DMS153 treated with DMSO at 0.1 percent for 48 hours (cell line): ENCODE results near the gene PXMP4.

Source experiments
- DNase-seq: peaks from one replicate; lab custom pipeline; 2025; ENCODE audit not compliant: unreplicated experiment; lab: John Stamatoyannopoulos, UW

The PXMP4 gene

DNA sequence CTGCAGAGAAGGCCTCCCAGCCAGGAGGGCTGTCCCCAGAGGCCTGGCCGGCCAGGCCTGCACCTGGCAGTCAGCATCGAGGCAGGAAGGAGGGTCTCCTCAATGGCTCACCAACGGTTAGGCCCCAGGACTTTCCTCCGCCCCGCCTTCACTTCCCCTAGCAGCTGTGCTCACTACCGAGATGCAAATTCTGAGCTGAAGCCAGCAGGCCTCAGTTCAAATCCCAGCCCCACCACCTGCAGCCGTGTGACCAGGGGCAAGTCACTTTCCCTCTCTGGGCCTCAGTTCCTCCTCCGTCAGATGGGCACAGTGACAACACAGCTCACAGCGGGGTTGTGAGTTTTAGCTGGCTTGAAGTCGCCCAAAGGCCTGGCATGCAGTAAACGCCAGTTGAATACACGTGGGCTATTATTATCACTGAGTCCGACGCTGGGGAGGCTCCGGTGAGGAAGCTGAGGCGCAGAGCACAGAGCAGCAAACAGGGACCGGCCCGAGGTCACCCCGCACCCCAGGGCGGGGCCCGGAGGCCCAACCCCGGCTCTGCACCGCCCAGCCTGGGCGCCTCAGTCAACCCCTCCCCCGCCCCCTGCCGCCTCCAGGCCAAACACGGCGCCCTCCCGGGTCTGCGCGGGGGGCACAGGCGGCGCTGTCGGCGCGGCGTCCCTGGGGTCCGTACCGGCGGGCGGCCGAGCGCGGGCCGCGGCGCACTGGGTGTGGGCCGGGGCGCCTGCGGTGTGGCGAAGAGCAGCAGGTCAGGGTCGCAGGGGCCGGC, 34.6 kb downstream of the PXMP4 start:
- peak; percentile 26 for DNase-seq

DNA sequence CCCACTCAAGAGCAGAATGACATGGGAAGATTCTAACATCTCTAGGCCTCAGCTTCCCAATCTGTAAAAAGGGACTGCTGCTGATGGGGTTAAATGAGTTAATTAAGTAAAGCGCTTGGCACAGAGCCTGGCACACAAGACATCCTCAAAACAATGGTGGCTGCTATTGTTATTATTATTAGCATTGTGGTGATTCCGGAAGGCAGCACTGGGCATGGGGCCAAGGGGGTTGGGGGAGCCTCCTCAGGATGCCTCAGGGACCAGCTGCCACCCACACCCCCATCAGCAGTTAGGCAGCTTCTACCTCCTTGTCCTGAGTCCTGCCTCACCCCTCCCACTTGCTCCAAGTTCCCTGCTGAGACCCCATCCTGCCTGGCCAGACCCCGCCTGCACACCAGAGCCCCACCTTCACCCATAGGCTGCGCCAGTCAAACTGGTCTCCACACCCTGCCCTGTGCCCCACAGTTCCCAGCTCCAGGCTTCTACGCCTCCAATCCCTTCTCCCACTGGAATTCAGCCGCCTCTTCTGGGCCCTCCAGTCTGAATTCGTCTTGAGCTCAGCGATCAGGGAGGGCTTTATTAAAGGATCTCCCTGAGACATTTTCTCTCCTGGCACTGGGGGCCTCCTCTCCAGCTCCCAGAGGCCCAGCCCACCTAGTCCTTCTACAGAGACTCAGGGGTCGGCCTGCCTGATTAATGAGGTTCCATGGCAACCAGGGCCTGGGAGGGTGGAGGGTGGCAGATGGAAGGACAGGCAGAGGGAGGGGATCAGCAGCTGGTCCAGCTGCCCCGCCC, 35.4 kb downstream of the PXMP4 start:
- DNase-seq = peak; percentile 40

DNA sequence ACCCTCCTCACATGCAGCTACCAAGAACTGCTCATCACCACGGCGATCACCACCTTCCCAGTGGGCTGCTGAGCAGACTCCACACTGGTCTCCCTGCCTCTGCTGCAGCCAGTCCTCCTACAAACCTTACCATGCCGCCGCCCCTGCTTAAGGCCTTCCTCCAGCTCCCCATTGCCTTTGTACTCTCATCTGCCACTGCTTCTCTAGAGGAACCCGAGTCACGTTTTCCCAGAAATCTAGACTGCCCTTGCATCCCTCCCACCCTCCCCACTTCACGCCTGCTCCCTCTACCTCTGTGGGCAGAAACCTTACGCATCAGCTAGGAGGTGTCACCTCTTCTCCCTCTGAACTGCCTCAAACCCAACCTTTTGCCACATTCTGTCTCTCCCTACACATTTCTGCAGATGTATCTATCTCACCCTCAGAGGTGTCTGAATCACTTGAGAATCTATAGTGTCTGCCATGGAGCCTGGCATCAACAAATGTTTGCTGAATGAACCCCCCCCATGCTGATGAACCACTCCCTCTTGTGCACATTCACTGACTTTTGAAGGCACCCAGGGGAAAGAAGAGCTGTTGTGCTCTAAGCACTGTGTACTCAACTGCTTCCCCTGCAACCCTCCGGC, 38.3 kb downstream of the PXMP4 start:
- no peak for DNase-seq

DNA sequence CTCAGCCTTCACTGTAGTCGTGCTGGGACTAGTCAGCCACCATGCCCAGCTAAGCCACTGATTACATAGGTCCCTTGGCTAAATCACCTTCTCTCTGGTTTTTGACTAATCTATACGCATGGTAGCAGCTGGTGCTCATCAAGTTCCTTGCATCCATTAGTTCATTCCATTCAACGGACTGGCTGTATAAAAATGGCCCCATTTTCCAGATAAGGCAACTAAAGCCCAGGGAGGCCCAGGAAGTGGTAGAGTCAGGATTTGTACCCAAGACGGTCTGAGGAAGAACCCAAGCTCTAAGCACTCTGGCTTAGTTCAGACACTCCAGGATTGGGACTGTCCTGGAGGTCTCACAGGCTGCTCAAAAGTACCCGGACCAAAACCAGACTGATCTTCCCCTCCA, 38.8 kb downstream of the PXMP4 start:
- no peak for DNase-seq

DNA sequence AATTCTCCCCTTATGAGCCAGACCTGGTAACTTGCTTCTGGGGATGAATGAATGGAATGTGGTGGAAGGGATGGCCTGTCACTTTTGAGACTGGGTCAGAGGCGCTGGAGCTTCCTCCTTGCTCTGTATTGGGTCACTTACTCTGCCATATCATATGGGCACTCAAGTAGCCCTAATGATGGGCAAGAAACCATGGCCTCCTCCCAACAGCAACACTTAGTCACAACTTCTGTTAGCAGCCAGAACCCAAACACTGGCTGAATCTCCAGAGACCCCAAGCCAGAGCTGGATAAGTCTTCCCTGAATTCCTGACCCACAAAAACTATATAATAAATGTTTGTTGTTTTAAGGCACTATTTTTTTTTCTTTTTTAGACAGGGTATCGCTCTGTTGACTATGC, 39.4 kb downstream of the PXMP4 start:
- no peak for DNase-seq

DNA sequence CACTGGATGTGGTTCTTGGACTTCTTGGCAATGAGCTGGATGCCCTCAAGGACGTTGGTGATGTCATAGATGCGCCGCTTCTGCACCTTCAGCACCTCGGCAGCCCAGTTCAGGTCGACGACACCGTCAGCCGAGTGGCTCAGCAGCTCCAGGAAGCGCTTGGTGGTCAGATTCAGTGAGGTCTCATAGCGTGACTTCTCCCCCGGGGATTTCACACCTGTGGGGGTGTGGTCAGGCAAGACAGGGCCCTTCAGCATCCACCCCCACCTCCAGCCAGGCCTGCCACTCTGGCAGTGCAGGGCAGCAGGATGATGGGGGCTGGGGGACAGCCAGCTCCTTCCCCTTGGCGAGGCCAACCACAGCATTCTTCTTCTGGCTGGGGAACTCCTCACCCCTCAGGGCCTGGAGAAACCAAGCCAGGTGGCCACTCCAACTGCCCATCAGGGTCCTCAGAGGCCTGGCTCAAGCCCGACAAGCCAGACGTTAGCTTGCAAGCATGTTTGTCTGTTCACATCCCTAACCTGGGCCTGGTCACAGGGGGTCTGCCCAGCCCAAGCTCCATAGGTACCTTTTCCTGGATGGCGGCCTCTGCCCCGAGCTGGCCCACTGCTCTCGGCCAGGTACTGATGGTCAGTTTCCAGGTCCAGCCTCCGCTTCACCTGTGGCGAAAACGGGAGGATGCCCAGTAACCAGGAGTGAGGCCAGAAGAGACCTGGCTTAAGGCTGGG, 40.2 kb downstream of the PXMP4 start:
- DNase-seq = no peak

DNA sequence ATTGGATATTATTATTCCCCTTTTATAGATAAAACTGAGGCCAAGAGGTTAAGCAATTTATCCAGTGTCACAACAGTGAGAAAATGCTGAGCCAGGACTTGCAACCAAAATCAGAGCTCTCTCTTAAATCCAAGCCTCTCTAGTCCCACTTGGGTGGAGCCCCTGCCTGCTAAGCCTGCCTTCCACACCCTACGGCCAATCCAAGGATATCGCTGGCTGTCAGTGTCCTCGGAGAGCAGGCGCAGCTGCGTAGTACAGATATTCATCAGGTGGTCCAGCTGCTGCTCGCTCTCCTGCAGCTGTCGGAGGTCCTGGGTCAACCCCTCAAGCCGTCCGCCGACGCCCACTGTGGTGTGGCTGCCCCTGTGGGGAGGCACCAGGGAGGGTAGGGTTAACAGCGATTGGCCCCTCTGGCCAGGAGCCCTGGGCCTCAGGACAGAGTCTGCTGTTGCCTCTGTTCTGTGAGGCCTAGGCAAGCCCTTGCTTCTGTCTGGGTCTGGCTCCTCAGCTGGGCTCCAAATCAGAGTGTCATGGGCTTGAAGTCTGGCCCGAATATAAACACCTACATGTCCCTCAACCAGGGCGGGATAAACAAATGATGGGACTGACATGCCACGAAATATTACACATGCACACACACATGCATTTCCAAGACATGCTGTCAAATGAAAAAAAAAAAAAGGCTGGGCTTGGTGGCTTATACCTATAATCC, 42.0 kb downstream of the PXMP4 start:
- DNase-seq = no peak

DNA sequence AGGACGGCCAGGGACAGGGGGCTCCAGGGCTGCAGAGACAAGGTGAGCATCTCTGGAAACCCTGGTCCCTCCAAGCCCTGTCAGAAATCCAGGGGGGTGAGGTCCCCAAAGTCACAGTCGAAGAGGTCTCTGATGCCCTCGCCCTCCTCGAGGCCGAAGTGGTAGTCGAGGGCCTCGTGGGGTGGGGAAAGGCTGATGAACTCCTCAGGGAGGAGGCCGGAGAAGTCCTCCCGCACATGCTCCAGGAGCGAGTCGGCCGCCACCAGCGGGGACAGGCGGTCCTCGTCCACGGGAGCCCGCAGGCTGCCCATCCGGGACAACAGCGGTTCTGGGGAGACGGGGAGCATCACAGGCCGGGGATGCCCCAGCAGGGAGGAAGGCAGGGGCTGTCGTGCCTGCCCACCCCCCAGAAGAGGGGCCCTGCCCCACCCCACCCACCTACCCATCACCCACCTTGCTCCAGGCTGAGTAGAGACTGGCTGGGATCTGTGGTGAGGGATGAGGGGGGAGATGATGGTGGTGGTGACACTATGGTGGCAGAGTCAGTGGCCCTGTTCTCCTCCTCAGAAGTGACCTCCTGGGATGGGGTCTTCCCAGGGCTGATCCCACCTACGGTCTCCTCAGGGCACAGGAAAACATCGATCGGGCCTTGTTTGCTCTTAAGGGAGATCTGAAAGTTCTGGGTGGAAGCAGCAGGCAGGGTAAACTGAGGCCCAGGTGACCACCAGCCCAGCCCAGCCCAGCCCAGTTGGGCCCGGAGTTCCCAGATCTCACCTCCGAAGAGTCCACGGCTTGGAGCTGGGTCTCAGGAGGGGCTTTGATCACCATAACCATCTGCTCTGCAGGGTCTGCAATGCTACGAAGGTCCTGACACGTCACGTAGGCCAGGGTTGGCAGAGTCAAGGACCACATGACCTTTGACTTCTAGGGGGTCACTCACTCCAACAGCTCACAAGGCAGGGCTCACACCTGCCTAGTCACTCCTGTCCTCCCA, 43.2 kb downstream of the PXMP4 start:
- no peak for DNase-seq

DNA sequence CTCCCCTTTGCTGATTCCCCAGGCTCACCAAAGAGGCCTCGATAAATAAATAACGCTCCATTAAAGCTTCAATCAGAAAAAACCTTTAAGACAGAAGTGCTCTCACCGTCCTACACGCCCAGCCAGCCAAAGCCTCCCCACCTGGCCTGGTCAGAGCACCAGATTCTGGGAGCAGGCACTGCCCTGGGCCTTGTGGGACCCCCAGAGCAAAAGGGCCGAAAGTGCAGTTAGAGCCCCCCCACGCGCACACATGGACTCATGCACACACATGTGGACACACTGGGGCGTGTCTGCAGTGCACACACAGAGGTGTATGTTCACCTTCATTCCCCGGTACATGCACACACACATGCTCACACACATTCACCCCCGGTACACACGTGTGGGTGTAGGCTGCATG, 44.0 kb downstream of the PXMP4 start:
- DNase-seq = no peak

DNA sequence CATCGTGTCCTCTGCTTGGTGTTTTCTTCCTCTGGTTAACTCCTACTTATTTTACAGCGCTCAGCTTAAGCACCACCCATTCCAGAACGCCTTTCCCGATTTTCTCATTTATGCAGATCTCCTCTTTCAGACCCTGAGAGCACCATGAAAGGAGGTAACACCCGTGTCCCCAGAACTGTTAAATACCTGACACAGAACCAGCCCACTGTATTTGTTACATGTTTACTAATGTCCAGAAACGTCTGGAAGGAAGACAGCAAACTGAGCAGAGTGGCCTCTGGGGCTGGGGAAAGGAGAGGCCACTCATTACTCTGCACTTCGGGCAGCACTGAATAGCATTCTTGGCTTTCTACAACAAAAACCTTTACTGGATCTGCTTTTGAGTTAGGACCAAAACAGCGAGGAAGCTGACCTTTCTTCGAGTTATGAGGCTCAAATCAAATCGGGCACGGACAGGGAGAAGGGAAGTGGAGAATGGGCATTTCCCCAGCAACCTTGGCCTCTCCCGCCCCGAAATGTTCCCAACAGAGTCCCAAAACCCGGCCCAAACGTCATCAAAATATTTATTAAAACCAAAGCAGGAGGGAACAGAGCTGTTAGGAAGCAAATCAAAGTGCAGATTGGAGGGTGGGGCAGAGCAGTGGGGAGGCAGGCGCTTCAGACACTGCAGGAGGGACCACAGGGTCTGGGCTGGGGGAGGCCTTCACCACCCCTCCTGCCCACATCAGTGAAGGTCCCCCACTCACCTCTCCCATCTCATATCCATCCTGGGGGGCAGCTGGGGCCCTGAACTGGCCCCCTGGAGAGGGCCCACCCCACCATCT, 44.8 kb downstream of the PXMP4 start:
- peak; percentile 40 for DNase-seq

DNA sequence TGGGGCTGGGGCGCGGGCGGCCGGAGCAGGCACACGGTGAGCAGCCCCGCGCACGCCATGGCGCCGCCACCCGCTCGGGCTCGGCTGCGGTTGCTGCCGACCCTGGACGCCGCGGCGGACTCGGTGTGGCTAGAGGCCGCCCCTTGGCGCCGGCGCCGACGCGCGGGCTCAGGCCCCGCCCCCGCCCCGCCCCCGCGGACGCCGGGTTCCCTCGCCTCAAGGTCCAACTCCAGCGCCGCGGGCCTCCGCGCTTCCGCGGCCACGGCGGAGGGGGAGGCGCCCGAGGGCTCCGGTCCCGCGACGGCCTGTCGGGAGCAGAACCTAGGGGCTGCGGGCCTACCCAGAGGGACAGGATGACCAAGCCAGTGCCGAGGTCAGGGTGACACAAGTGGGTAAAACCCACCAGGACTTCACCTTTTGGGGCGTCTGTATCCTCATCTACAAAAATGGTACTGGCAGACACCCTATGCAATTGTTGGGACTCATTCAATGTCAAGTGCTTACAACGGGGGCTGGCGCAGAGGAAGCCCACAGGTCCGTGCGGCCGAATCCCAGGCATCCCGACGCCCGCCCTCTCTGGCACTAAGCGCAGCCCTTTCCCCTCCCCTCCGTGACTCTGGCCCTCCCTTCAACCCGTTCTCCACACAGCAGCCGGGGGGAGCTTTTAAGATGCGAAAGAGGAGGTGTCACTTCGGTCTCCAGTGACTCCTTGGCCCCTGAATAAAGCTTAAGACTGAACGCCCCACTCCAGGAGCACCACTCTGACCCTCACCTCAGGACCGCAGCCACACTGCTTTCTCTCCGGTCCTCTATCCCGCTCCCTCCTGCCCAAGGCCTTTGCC, 45.6 kb downstream of the PXMP4 start, which contains the start of gene NECAB3:
TSS of gene NECAB3 (minus strand) at position 135 of the 842 bp plus-strand sequence. CDS start at position 59, 76 bp downstream.
- peak; percentile 46 for DNase-seq

DNA sequence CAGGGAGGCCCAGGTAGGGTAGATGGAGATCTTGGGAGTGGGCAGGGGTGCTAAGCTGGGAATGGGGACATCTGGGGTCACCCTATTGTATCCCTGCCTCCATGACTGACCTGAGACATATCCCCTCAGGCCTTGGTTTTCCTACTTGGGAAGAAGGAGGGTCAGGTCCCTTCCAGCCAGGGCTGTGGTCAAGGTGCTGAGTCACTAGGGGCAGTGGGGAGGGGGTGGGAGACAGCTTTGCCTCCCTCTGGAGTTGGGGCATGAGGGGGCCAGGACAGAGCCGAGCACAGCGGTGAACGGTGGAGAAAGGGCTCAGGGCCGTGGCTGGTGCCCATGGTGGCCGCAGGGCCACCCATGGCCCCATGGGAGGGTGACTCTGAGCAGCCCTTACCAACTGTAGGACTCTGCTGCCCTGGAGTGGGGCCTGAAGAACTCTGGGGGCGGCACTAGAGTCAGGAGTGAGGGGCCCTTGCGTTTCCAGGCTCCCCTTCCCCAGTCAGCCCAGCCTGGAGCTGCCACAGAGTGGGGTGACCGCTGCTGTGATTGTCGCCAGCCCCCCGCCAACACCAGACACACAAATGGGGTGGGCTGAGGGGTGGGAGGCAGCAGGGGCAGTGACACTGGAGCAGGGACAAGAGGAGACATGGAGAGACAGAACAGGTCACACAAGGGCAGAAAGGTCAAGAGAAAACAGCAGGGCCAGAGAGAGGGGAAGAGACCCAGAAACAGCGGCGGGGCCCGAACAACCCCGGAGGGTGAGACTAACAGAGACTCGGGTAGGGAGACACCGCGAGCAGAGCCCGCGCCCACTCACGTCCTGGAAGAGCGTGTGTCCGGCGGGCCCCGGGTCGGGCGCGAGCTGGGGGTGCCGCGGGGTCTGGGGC, 46.5 kb downstream of the PXMP4 start:
- no peak for DNase-seq

DNA sequence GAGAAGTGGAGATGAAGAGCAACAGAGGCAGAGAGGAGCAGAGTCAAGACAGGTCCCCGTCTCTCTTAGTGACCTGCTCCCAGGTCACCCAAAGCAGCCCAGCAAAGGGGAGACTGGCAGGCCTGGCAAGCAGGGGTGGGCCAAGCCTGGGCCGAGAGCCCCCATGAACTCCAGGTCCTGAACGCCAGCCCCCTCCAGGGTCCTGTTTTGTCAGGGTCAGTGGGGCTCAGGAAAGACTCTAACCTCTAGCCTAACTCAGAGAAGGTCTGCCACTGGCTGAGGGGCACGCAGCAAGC, 47.0 kb downstream of the PXMP4 start:
- DNase-seq = no peak

DNA sequence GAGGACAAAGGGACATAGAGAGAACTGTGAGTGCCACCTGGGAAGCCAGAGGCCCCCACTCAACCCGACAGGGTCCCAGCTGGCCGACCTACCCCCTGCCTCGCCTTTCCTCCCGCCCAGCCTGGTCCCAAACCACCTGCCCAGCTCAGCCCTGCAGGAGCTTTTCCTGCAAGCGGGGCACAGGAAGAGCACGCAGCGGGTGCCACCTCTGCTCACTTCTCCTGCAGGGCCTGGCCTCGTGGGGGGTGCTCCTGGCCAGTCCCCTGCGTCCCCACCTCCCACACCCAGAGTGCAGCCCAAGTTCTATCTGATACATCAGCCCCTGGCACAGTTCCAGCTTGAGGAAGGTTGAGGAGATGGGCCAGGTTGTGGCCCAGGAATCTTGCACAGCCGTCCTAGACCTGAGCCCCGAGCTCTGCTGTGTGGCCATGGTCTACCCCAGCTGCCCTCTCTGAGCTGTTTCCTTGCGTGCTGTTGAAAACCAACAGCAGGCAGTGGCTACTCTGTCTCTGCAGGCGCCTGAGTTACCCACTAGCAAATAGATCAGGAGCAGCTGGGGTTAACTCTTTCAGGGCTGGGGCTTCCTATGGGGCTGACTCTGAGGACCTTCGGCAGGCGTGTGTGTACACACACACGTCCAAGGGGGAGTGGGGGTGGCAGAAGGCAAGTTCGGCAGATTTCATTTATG, 47.5 kb downstream of the PXMP4 start:
- no peak for DNase-seq

DNA sequence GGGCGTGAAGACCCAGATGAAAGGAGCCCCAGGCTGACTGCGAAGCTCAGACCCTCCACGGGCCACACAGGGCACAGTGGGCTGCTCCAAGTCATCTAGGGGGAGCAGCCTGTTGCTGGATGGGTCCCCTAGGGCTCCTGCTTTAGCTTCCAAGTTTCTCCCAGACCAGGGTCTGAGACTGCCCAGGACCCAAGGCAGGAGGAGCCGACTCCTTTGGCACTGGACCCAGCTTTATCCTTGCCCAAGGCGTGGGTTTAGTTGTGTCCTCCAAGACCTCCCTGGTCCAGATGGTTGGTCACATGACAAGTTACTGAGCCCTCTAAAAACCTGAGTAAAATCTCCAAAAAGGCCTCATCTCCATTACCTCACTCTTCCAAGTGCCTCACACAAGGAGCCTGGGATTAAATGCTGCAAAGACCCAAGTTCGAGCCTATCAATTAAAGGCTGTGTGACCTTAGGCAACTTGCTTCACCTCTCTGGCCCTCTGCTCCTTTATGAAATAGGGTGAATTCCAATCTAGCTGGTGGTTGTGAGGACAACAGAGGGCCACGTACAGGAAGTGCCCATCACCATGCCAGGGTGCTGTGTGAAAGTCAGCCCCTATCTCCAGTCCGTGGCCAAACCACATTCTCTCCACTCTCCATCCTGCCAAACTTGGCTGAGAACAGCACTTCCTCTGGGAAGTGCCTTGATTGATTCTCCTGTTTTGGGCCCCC, 48.4 kb downstream of the PXMP4 start:
- no peak for DNase-seq
